Inflammatory macrophage treated with lipopolysaccharide for 4 hours (primary cell): ENCODE results near the gene C7orf33.

Source experiments
- DNase-seq: peaks from one replicate; pipeline ENCODE4 v3.0.0-alpha.2; 2020

Gene C7orf33

DNA sequence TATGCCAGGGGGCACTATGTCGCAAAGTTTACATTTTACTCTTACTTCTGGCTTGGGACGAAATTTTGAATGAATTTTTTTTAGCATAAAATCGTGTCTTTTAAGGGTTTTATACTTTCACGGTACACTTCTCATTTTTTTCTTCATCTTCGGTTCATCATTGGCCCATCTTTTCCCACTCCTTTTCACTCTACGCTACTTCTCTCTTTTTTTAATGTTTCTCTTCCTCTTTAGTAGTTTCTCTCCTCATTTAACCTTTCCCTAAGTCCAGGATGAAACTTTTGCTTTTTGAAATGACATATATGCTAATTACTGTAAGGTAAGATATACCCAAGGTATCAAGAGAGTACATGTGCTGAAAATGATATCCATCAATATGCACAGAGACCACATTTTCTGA, 39.5 kb downstream of the C7orf33 start:
- peak; percentile 78 for DNase-seq

DNA sequence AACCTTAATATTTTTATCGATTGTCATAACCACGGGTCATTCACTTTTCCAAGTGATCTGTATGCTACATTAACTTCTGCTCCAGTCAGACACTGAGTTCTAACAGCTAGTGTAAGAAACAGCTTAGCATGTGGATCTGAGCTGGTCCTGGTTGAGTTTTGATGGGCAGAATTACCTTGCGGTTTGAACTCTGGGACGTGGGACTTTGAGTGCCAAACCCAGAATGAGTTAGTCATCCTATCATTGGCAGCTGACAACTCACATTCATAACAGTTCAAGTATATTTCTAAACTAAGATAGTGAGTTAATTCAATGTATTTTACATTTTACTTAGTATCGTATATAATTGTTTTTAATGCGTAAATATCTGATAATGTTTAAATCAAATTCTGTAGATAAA, 43.2 kb downstream of the C7orf33 start:
- no peak for DNase-seq

- DNase-seq, result no peak
These were observed 46.5 kb downstream of the C7orf33 start for GRCh38 chr7:148637094-148637493.

GRCh38 chr7:148645898-148646297, 55.3 kb downstream of the C7orf33 start:
- DNase-seq, result peak; percentile 44

- no peak for DNase-seq
These were observed 59.8 kb downstream of the C7orf33 start for GRCh38 chr7:148650232-148650858.

- DNase-seq, result no peak
These were observed 62.2 kb downstream of the C7orf33 start for GRCh38 chr7:148652773-148653172.

DNA sequence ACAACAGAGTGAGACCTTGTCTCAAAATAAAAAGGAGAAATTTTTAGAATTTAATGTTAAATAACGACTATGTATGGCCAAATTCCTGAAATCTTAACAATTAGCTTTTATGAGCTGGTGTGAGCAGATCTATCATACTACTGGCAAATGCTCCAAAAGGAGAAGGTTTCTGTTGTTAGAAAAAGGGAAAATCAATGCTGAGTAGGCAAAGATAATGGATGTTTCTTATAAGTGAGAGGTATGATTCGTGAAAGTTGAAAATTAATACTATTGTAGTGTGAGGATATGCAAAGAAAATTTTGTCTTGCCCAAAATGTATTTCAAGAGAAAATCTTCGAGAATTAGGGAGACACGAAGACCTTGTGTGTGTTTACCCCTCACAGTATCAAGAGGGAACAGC, 67.4 kb downstream of the C7orf33 start:
- DNase-seq, result no peak

- DNase-seq, result no peak
These were observed 70.9 kb downstream of the C7orf33 start for GRCh38 chr7:148661471-148661870.

- DNase-seq, result no peak
These were observed 72.1 kb downstream of the C7orf33 start for GRCh38 chr7:148662646-148663045.

DNA sequence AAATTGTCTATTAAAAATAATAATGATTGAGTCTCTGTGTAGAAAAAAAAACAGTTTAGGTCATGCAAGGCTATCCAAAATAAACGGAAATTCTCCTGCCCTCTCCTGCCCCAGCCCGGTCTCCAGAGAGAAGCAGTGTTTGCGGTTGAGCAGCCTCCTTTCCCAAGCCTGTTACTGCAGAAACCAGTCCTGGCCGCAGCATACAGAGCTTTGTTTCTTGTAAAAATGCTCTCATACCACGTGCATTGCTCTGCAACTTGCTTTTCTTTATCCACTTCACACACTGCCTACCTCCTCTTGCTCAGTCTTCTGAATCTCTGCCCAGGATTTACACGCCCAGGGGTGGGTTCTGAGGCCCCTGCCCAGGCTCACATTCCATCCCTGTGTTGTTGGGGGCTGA, 73.8 kb downstream of the C7orf33 start:
- no peak for DNase-seq

GRCh38 chr7:148665221-148665620, 74.7 kb downstream of the C7orf33 start:
- no peak for DNase-seq
